ENCODE data around the gene DIAPH1.

The DIAPH1 gene

DNA sequence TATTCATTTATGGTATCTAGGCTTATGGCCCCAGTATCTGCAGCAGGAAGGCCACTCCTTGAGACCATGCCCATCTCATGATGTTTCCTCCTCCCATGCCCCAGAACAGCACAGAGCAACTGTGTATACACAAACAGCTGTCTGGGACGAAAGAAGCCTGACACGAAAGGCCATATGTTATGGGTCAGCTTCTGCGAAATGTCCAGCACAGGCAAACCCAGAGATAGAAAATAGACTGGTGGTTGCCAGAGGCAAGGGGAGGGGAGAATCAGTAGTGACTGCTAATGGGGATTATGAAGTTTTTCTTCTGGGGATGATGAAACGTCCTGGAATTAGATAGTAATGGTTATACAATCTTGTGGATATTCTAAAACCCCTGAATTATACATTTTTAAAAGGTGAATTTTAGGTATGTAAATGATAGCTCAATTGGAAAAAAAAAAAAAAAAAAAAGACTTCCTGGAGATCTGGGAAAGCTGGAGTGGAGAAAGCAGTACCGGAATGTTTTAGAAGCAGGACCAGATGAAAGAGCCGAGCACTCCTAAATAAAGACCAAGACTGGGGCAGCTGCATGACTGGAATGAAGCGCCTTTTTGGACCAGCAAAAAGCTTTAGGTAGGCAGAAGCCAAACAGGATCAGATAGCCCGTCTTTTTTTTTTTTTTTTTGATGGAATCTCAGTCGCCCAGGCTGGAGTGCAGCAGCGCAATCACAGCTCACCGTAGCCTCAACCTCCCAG, 100.8 kb downstream of the DIAPH1 start:
- no peak for TF ChIP-seq ZNF274 (IDR thresholded peaks at IDR 0.05; ENCODE audit: low read depth, low read length)
- no peak overlapping the region for H3K4me3 ChIP-seq (ENCODE audit: low read length)

DNA sequence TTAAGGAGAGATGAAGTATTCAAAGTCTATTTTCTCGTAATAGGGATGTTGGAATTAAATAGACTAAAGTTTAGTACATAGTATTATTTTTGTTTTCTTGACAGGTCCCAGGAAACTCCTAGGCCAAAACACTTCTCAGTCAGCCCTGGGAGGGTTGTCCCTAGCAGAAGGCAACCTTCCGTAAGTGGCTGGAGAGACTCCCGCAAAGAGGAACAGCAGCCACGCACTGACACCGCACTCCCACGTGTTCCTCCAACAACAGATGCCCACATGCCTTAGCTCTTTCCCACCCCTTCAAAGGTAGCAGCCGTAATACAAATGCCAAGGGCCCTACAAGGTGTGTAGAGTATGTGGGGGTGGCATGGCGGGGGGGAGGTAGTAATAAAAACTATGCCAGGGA, 101.5 kb downstream of the DIAPH1 start:
- H3K4me3 ChIP-seq (ENCODE audit: low read length), result no peak overlapping the region
- no peak for TF ChIP-seq ZNF274 (IDR thresholded peaks at IDR 0.05; ENCODE audit: low read depth, low read length)

DNA sequence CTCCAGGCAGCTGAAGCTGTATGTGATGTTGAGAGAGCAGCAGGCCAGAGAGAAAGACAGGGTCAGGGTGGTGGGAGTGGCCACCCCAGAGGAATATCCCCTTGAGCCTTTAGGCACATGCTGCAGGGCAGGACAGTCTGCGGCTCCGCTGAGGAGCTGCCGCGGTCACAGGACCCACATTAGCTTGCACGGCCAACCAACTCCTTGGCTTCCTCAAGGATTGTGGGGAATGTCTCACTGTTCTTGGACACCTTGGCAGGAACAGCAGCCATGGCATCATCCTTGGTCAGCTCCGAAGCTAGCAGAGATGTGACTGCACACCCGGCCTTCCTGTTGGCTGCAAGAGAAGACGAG, 102.2 kb downstream of the DIAPH1 start:
- no peak overlapping the region for H3K4me3 ChIP-seq (ENCODE audit: low read length)
- TF ChIP-seq ZNF274 (IDR thresholded peaks at IDR 0.05; ENCODE audit: low read depth, low read length), result no peak

DNA sequence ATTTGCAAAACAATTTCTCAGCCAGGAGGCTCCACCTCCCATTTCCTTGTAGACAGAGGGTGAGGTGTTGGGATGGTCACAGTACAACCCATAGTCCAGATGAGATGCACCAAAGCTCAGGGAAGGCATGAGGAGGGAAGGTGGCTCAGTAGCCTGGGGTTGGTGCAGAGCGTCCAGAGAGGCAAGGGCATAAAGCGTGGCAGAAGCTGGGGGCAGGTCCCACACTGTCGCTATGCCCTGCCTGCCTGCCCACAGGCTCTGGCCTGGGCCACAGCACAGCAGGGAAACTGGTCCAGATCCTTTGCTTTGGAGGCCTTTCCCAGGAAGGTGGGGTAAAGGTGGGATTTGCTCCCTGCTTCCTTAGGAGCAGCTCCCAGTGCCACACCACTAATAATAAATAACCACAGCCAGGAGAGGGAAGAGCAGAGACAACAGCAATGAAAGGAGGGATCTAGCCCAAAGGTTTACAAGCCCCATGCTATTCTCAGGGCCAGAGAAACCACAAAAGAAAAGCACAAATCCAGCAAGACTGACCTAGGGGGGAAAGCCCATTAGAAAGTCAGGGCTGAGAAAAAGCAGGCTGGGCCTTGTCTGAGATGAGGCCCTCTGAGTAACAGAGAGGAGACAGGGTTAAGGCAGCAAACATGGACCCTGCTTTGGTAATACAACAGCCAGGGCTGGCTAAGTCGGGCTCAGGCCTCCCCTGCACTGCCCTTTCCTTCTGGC, 102.7 kb downstream of the DIAPH1 start:
- no peak overlapping the region for H3K4me3 ChIP-seq (ENCODE audit: low read length)
- no peak for TF ChIP-seq ZNF274 (IDR thresholded peaks at IDR 0.05; ENCODE audit: low read depth, low read length)

DNA sequence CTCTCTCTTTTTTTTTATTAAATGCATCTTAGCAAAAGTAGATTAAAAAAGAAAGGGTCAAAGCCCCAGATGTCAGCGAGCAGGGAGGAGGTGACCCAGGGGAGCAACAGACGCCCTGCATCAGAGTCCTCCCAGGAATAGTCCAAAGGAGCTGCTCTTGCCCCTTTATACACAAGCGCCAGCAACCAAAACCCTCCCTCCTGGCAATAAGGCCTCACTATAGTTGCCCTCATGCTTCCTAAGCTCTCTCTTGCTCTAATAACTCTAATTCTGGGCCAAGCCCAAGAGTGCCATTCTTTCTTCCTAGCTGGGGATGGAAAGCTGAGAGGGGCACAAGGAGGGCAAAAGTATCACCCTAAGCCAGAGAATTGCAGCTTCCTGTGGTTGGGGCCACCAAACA, 103.7 kb downstream of the DIAPH1 start:
- H3K4me3 ChIP-seq (ENCODE audit: low read length), result no peak overlapping the region
- TF ChIP-seq ZNF274 (IDR thresholded peaks at IDR 0.05; ENCODE audit: low read depth, low read length), result no peak

DNA sequence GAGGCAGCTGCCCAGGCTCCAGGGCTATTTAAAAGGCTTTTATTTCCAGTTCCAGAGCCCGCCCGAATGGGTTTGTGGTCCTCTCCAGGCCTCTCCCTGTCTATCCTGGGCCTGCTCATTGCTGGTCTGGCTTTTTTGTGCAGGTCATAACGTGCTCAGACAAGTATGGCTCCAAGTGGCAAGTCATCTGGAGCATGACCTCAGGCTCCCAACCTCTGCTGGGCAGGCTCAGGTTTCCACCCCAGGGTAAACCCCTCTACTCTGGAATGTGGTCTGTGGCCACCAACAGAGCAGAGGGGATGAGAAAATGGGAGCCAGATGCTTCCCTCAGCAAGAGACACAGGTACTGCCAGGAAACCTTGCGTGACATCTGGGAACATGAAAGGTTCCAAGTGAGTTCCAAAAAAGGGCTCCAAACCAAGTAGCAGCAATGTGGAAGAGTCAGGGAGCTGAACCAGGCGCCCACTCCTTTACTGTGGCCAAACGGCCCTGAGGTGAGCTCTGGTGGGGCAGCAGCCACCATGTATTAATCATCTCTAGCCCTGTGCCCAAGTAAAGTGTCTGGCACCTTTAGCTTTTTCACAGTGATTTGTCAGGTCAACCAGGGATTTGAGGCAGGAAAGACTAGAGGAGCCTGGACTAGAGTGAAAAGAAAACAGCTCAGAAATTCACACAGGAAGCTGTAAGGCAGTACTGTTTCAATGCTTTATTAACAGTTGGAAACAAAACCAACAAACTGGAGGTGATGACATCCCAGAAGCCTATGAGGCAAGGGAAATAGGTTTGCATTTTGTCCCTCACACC, 104.3 kb downstream of the DIAPH1 start:
- H3K4me3 ChIP-seq (ENCODE audit: low read length), result no peak overlapping the region
- no peak for TF ChIP-seq ZNF274 (IDR thresholded peaks at IDR 0.05; ENCODE audit: low read depth, low read length)

DNA sequence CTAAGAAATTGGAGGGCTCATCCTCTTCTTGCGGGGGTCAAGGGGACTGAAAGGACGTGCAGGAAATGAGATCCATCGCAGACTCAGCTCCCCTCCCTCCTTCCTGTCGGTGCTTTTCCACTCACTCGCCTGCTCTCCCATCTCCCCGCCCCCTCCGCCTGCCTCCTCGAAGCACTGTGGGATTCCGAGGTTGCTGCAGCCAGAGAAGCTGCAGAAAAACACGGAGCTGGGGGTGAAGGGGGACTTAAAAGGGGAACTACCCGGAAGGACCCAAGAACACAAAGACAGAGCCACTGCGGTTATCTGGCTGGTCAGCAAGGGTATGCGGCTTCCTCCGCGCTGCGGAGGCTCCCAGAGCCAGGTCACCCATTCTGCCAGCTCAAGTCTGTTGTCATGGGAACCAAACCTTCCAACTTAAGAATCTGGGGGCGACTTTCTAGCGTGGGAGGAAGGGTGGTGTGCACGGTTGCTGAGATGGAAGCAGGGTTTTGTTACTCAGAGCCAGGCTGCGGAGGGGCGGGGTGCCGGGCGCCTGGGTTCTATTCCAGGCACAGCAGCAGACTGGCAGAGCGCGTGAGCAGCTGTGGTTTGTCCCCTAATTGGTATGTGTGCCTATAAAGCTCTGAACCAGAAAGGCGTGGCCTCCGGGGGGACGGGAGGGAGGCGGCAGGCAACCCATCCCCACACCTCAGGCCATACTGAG, 105.0 kb downstream of the DIAPH1 start:
- TF ChIP-seq ZNF274 (IDR thresholded peaks at IDR 0.05; ENCODE audit: low read depth, low read length), result no peak
- no peak overlapping the region; the same call in 1 of the 2 replicates for H3K4me3 ChIP-seq (ENCODE audit: low read length)

DNA sequence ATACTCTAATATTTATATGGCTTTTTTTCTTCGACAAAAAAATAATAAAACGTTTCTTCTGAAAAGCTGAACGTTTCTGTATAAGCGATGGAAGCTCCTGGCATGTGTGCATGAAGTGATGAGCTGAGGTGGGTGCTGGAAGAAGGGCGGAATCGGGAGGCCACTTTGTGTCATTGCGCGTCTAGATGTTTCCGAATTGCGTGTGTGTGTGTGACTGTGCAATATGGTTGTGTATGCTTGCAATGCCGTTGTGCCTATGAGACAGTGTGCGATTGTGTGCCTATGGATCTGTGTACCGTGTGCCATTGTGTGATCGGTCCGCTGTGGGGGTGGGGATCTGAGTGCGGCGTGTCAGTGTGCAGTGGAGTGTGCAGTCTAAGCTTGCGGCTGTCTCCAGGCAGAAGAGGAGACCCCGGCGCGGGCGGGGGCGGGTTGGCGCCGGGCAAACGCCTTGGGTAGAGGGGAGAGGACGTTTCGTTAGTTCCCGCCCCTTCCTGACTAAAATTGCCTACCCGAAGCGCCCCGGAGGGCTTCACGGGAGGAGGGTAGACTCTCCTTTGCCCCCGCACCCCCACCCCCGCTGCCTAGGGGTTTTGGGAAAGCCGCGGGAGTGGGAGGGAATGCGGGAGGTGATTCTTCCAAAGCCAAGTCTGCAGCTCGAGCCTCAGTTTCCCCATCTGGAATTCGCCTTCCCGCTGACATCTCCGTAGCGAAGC, 105.7 kb downstream of the DIAPH1 start:
- TF ChIP-seq ZNF274 (IDR thresholded peaks at IDR 0.05; ENCODE audit: low read depth, low read length), result no peak
- no peak overlapping the region; the same call in 1 of the 2 replicates for H3K4me3 ChIP-seq (ENCODE audit: low read length)

DNA sequence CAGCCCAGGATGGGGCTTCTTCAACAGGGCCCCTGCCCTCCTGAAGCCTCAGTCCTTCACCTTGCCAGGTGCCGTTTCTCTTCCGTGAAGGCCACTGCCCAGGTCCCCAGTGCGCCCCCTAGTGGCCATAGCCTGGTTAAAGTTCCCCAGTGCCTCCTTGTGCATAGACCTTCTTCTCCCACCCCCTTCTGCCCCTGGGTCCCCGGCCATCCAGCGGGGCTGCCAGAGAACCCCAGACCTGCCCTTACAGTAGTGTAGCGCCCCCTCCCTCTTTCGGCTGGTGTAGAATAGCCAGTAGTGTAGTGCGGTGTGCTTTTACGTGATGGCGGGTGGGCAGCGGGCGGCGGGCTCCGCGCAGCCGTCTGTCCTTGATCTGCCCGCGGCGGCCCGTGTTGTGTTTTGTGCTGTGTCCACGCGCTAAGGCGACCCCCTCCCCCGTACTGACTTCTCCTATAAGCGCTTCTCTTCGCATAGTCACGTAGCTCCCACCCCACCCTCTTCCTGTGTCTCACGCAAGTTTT, 106.3 kb downstream of the DIAPH1 start:
- no peak overlapping the region for H3K4me3 ChIP-seq (ENCODE audit: low read length)

DNA sequence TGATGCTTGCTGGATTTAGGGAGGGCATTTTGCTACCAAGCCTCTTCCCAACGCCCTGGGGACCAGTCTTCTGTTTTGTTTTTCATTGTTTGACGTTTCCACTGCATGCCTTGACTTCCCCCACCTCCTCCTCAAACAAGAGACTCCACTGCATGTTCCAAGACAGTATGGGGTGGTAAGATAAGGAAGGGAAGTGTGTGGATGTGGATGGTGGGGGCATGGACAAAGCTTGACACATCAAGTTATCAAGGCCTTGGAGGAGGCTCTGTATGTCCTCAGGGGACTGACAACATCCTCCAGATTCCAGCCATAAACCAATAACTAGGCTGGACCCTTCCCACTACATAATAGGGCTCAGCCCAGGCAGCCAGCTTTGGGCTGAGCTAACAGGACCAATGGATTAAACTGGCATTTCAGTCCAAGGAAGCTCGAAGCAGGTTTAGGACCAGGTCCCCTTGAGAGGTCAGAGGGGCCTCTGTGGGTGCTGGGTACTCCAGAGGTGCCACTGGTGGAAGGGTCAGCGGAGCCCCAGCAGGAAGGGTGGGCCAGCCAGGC, 107.0 kb downstream of the DIAPH1 start:
- no peak overlapping the region for H3K4me3 ChIP-seq (ENCODE audit: low read length)
- TF ChIP-seq ZNF274 (IDR thresholded peaks at IDR 0.05; ENCODE audit: low read depth, low read length), result no peak

More for the DNA sequence above, 106.3 kb downstream of the DIAPH1 start:
- no peak for TF ChIP-seq ZNF274 (IDR thresholded peaks at IDR 0.05; ENCODE audit: low read depth, low read length)

DNA sequence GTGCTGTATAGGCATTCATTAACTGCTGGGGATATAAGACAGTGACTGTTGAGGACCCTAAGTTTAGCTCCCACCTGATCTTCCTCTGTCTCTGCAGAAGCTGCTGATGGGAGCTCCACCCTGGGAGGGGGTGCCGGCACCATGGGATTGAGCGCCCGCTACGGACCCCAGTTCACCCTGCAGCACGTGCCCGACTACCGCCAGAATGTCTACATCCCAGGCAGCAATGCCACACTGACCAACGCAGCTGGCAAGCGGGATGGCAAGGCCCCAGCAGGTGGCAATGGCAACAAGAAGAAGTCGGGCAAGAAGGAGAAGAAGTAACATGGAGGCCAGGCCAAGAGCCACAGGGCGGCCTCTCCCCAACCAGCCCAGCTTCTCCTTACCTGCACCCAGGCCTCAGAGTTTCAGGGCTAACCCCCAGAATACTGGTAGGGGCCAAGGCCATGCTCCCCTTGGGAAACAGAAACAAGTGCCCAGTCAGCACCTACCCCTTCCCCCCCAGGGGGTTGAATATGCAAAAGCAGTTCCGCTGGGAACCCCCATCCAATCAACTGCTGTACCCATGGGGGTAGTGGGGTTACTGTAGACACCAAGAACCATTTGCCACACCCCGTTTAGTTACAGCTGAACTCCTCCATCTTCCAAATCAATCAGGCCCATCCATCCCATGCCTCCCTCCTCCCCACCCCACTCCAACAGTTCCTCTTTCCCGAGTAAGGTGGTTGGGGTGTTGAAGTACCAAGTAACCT, 107.8 kb downstream of the DIAPH1 start:
- TF ChIP-seq ZNF274 (IDR thresholded peaks at IDR 0.05; ENCODE audit: low read depth, low read length), result no peak
- no peak overlapping the region for H3K4me3 ChIP-seq (ENCODE audit: low read length)

DNA sequence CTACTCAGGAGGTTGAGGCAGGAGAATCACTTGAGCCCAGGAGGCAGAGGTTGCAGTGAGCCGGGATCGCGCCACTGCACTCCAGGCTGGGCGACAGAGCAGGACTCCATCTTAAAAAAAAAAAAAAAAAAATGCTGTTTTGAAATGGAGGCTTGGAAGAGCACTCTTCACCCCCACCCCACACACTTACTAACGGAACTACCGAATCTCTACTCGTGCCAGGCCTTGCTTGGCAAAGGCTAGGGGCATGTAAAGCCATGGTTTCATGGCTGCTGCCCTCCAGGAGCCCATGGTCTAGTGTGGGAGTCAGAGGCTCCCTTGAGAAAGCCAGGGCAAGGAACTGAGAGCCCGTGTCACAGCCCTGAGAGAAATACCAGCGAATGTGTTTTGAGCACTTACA, 108.6 kb downstream of the DIAPH1 start:
- TF ChIP-seq ZNF274 (IDR thresholded peaks at IDR 0.05; ENCODE audit: low read depth, low read length), result no peak
- H3K4me3 ChIP-seq (ENCODE audit: low read length), result no peak overlapping the region

All from GM08714 (cell line).